H1 (cell line): ENCODE results near the gene VMO1. TPM values are rescaled to one million over a fixed set of nuclear protein-coding genes. Genes with fewer than 3 reads are reported as not detected.

Experiments used
- RBBP5 ChIP-seq: IDR thresholded peaks from 2 replicates; pipeline ENCODE4 v1.7.1; 2012; ENCODE audit warnings: low read depth, mild to moderate bottlenecking, inconsistent platforms, low read length, moderate library complexity, borderline replicate concordance
- YY1 ChIP-seq: IDR thresholded peaks from 2 replicates; pipeline ENCODE4 v1.6.1; 2011; ENCODE audit warnings: low read depth, mild to moderate bottlenecking, low read length
- polyA plus RNA-seq, 7 experiments: library from polyadenylated mRNA; depleted of rRNA in 3 of 7; stranded (reverse) in 5 of 7; unstranded in 2 of 7; fragments of >200 nt in 5 of 7; fragments of 200-250 nt in 2 of 7; gene quantifications; 1 replicate in 5 of 7; 2 replicates in 1 of 7; 4 replicates in 1 of 7; pipeline versions ENCODE4 v1.2.1 to v1.2.3, GENCODE V29; 2011 to 2013; ENCODE audit warnings: missing spikeins in 2 of 7, mixed read lengths in 2 of 7
- total RNA-seq: library from RNA; stranded (reverse); fragmentation: NEBNext Ultra II Directional; extraction: Animal tissue kit (Norgen Biotek cat#: 25700); gene quantifications from 2 replicates; pipeline ENCODE4 v1.2.1, GENCODE V29; 2021

VMO1 gene
- total and polyA plus RNA-seq, 2 of the 8 experiments (the other 6 are each of a cell fraction or from before 2014, with no cell fraction given): 0.30 TPM; not detected in 1

GRCh38 chr17:4833178-4833940, 47.2 kb upstream of the VMO1 start, which contains the start of gene MINK1 (continued):
- no peak for TF ChIP-seq YY1
- no peak; the same call in 1 of the 2 replicates for TF ChIP-seq RBBP5
- TF ChIP-seq, all 59 proteins: peak for 12
